GM12878 (cell line): ENCODE results near the gene SLC39A8.

Experiments
- CHD2 ChIP-seq: IDR thresholded peaks from 2 replicates; pipeline ENCODE4 v1.6.1; 2011; ENCODE audit warnings: low read depth, low read length, improper control_type of control experiment, borderline replicate concordance
- SRF ChIP-seq, 2 experiments: IDR thresholded peaks; 2 replicates each; pipeline ENCODE4 v1.6.1; 2011; ENCODE audit warnings: low read depth in 2 of 2, low read length in 2 of 2, mild to moderate bottlenecking in 1 of 2, moderate library complexity in 1 of 2
- SUZ12 ChIP-seq: fragments of 200-600 bp; sonication (generic); IDR thresholded peaks from one replicate; pipeline ENCODE4 v1.6.1; 2018; ENCODE audit warnings: antibody characterized with exemption, mild to moderate bottlenecking; ENCODE audit not compliant: unreplicated experiment
- TAF1 ChIP-seq: IDR thresholded peaks from 2 replicates; pipeline ENCODE4 v1.6.1; 2011; ENCODE audit warnings: mild to moderate bottlenecking, low read depth, low read length, borderline replicate concordance
- TF ChIP-seq, protein P1 (sequence below), 3 experiments: IDR thresholded peaks in 2 of 3; conservative IDR thresholded peaks in 1 of 3; 2 replicates each; pipeline ENCODE4 v1.5.1; 2011; ENCODE audit warnings: low read depth in 3 of 3, low read length in 3 of 3, mild to moderate bottlenecking in 3 of 3, control low read depth in 2 of 3, moderate library complexity in 2 of 3, inconsistent platforms in 1 of 3, mixed read lengths in 1 of 3; ENCODE audit not compliant: control insufficient read depth in 2 of 3, insufficient read depth in 1 of 3; ENCODE audit errors: extremely low read depth in 1 of 3

DNA sequence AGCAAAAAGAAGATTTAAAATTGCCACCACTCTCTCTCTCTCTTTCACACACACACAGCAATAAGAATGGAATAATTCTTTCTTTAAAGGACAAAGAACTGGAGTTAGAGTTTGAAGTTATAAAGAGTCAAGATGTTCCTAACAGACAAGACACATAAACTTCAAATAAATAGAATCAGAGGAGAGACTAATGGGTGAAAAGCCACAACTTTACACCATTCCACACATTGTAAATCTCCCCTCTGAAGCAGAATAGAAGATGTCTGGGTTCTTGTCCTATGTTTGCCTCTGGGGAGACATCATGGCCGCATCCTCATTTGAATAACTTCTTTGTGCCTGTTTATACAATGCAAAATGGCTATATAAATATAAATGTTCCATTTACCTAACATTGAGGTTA, 39.6 kb downstream of the SLC39A8 start:
- no peak for TF ChIP-seq SRF (IDR thresholded peaks at IDR 0.05; ENCODE audit: low read depth in 2 of 2, low read length in 2 of 2)
- TF ChIP-seq, protein P1, sequence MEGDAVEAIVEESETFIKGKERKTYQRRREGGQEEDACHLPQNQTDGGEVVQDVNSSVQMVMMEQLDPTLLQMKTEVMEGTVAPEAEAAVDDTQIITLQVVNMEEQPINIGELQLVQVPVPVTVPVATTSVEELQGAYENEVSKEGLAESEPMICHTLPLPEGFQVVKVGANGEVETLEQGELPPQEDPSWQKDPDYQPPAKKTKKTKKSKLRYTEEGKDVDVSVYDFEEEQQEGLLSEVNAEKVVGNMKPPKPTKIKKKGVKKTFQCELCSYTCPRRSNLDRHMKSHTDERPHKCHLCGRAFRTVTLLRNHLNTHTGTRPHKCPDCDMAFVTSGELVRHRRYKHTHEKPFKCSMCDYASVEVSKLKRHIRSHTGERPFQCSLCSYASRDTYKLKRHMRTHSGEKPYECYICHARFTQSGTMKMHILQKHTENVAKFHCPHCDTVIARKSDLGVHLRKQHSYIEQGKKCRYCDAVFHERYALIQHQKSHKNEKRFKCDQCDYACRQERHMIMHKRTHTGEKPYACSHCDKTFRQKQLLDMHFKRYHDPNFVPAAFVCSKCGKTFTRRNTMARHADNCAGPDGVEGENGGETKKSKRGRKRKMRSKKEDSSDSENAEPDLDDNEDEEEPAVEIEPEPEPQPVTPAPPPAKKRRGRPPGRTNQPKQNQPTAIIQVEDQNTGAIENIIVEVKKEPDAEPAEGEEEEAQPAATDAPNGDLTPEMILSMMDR (IDR thresholded peaks at IDR 0.05 in 2 of 3, conservative IDR thresholded peaks at IDR 0.05 in 1 of 3; ENCODE audit: control insufficient read depth in 2 of 3, extremely low read depth in 1 of 3, insufficient read depth in 1 of 3, low read depth in 3 of 3, low read length in 3 of 3): no peak
- TF ChIP-seq CHD2: no peak
- TF ChIP-seq TAF1: no peak
- TF ChIP-seq SUZ12: no peak
